ENCODE data around the gene SCYGR5.

- TF ChIP-seq GATA3 (IDR thresholded peaks at IDR 0.05; ENCODE audit: low read depth, low read length) (no peak), GATA2 (IDR thresholded peaks at IDR 0.05; ENCODE audit: low read depth, low read length) (no peak)
These were observed 5.5 kb upstream of the SCYGR5 start for GRCh38 chr2:227661025-227661649.
